GM12874 (cell line): ENCODE results near the gene ST7.

Experiments
- TF ChIP-seq, protein P1 (sequence below): IDR thresholded peaks from 2 replicates; pipeline ENCODE4 v1.5.1; 2011; ENCODE audit warnings: low read depth, mild to moderate bottlenecking, control low read depth, low read length, moderate library complexity; ENCODE audit not compliant: insufficient read depth

The ST7 gene

DNA sequence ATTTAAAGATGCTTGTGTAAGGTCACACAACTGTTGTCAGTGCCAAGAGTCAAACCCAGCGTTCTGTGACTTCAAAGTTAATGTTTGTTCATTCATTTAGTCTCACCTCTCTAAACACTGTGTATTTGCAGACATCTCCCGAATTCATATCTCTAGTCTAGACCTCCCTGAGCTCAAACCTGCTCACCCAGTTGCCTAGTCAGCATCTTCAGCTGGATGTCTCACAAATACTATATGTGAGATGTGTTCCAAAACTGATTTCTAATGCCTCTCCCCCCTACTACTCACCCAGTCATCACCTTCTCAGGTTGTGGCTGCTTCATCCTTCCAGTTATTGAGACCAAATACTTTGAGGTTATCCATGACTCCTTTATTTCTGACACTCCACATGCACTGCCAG, 91.4 kb downstream of the ST7 start:
- TF ChIP-seq, protein P1, sequence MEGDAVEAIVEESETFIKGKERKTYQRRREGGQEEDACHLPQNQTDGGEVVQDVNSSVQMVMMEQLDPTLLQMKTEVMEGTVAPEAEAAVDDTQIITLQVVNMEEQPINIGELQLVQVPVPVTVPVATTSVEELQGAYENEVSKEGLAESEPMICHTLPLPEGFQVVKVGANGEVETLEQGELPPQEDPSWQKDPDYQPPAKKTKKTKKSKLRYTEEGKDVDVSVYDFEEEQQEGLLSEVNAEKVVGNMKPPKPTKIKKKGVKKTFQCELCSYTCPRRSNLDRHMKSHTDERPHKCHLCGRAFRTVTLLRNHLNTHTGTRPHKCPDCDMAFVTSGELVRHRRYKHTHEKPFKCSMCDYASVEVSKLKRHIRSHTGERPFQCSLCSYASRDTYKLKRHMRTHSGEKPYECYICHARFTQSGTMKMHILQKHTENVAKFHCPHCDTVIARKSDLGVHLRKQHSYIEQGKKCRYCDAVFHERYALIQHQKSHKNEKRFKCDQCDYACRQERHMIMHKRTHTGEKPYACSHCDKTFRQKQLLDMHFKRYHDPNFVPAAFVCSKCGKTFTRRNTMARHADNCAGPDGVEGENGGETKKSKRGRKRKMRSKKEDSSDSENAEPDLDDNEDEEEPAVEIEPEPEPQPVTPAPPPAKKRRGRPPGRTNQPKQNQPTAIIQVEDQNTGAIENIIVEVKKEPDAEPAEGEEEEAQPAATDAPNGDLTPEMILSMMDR, result no peak

DNA sequence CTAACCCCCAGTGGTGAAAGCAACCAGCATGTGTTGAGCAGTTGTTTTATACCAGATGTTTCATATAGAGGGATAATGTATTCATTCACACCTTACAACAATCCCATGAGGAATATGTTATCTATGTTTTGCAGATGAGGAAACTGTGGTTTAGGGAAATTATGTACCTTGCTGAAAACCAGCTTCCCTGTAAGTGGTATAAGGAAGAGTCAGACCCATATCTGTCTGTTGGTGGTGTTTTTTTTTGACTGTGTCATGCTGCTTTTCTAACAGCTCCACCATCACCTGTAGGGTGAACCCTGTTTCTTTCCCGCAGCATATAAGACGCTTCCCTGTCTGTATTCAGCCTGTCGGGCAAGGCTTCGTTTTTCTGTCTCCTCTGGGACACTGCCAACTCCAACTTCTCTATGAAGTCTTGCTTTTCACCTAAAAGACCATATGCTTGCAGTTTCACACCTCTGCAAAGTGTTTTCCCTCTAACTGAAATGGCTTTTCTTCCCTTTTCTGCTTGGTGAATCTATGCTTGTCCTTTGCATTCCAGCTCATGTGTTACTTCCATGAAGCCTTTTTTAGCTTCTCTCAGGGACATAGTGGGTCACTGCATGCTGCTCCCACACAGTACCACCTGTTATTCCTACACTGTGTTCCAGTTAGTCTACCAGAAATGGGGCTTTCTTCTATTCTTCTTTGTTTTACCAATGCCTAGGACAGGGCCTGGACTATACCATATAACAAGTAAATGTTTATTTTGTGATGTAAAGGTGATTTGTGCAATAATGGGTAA, 92.8 kb downstream of the ST7 start:
- TF ChIP-seq, protein P1, result no peak

DNA sequence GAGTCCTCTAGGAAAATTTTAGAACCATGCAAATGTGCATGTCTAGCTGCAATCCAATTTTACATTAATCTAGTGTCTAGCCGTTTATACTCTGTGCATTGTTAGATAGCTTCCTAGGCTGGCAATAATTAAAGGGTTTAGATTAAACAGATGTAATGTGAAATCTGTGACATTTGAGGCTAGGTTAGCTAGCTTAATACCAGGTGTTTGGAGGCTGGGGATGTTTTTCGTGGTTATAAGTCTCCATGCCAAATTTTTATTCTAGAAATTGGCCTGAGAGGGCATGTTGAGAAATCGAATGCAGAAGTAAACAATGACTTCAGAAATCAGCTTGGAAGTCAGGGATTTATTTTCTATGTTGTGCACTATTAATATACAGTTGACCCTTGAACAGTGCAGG, 94.2 kb downstream of the ST7 start:
- TF ChIP-seq, protein P1, result no peak

DNA sequence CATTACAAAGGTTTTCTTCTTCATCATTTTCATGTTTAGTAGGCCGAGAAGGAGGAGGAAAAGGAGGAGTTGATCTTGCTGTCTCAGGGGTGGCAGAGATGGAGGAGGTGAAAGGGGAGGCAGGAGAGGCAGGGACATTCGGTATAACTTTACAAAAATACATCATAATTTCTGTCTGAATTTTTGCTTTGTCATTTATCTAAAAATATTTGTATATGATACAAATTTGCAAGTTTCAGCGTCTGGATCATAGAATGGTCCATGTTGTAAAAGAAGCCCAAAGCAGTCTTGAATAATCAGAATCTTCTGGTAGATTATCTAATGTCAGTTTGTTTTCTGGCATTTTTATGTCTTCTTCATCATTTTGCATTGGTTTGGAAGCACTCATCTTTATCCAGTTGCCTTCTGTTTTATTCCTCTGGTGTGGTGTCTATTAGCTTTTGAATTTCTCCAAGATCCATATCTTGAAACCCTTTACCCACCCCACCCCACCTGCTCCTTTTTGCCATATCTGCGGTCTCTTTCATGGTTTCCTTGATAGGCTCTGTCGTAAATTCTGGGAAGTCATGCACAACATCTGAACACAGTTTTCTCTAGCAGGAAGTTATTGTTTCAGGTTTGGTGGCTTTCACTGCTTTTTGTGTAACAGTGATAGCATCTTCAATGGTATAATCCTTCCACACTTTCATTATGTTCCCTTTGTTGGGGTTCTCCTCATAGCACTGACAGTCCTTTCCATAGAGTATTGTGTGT, 95.0 kb downstream of the ST7 start:
- TF ChIP-seq, protein P1, result no peak

DNA sequence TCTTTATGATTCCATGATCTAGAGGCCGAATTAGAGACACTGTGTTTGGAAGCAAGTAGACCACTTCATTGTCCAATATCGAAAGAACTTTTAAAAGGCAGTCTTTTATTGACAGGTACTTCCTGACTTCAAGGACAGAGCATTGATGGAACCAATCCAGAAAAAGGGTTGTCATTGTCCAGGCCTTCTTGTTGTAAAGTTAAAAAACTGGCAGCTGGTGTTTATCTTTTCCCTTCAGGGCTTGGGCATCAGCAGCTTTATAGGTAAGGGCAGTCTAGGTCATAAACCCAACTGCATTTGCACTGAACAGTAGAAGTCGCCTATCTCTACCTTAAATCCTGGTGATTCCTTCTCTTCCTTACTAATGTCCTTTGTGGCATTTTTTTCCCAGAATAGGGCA, 95.6 kb downstream of the ST7 start:
- TF ChIP-seq, protein P1, result no peak

DNA sequence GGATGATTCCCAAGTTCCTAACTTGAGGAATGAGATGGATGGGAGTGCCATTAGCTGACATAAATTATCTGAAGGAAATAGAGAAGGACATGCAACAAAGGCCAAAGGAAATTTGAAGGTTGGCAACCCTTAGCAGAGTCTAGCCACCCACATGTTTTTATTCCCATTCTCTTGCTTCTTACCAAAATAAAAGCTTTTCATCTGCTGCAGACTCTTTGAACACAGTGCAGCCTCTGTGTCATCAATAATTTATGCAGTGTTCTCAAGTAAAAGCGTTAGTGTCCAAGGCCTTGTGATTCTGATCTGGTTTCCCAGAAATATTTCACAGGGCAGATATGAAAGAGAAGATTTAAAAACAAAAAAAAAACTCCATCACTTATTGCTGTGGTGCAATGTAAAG, 98.5 kb downstream of the ST7 start:
- TF ChIP-seq, protein P1, result no peak

DNA sequence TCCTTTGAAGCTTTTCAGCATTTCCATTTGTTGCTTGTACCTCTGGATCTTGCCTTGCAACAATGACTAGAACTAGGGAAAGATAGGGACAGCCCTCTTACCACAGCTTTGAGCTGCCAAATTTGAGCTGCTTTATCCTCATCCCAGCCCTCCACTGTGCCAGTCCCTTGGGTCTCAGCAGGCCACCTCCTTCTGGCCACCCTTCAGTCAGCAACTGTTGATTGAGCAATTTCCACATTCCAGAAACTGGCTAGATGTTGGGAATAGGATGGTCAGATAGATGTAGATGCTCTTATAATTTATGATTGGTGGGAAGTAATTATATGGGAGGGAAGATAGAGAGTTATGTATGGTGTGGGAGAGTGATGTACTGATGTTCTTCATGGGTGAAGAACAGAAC, 100.1 kb downstream of the ST7 start:
- TF ChIP-seq, protein P1, result no peak
